ENCODE results near the gene TMEM26. TPM values are rescaled to one million over a fixed set of nuclear protein-coding genes. Genes with fewer than 3 reads are reported as not detected.

Gene TMEM26
- total RNA-seq: under 1 TPM; 0.24 to 0.85 TPM
- long read RNA-seq: 0 reads

DNA sequence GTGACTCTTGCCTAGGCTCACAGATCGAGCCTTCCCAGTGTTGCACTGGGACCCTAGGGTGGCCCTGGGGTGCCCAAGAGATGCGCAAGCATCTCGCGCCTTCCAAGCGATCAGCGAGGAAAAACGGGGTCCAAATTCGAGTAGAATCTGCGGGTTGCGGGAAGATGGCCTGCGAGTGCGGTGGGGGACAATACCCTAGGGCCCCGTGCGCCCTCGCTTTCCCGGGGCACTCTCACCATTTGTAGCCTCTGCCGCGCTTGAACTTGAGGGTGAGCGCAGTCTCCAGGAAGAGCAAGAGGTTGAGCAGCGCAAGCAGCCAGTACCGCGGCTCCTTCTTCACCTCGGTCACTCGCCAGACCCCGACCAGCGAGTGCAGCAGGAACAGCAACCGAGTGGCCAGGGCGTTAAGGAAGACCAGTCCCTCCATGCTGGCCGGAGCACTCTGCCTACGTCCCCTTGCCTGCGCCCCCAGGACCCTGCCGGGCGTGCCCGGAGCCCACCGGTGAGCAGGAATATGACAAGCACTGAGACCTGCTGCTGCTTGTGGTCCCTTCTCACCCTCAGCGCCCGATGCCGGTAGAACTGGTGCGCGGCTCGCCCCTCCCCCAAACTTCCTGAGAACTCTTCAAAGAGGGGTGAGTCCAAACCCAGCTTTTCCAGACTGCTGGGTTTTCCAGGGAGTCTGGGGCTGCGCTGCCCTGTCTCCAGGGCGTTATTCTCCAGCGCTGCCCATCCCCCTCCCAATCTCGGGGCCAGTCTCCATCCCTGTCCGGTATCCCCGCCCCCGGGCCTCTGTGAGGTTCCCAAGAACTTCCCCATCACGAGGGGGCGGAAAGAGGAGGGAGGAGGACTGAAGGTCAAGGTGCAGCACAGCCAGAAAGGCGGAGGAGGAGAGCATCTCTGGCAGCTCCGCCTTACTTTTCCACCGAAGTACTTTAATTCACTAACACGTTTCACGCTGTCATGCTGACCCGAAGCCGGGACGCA is at the start of gene TMEM26:
TMEM26 (minus strand) TSS at position 727 of the 987 bp plus-strand sequence; CDS start at position 427, 300 bp downstream.
- intact Hi-C loops (cut with DNase I): no loop called here
- peak; percentile 48 for DNase-seq

DNA sequence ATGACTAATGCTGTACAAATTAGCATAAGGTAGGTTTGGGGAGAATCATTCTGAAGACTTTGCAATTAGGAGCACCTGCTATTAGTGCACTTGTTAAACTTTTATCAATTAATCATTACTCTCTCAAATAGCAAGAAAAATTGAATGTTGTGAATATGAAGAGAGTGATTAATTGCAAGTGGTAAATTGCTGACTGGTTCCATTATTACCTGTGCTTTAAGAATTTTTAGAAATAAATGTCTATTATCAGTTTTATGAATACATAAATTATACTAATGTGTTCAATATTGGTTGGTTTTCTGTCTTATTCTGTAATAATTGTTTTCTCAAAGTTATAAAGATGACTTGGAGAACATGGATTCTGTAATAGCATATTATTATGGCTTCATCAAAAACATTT is 47.3 kb upstream of the TMEM26 start:
- intact Hi-C loops (cut with DNase I): no loop called here
- ATAC-seq (no peak), DNase-seq (no peak)

More for the DNA sequence above, at the start of gene TMEM26:
- peak; percentile 56 to 90 for ATAC-seq

DNA sequence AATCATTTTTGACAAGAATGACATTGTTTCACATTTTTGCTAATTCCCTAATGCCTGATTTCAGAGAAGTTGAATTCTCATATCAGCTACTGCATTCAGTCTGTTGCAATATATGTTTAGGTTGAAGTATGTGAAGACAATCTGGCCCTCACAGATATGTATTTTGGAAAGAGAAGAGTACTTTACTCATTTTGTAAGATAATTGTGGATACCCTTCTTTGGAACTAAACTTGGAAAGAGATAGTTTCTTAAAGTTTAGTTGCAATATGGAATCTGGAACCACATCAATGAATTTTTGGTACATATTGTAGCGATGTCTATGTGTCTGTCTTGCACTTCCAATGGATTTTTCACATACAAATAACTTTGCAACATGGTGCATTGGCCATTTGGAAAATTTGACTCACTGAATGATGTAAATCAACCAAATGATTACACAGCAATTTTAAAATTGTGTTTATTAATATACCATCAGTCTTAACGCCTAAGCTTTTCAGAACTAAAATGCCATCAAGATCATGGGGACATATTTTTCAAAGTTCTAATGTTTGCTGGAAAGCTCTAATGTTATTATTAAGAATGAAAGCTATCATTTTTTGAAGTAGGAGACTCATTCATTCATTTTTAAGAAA is 39.3 kb upstream of the TMEM26 start:
- intact Hi-C loops (cut with DNase I): no loop called here
- DNase-seq (no peak), ATAC-seq (no peak)

DNA sequence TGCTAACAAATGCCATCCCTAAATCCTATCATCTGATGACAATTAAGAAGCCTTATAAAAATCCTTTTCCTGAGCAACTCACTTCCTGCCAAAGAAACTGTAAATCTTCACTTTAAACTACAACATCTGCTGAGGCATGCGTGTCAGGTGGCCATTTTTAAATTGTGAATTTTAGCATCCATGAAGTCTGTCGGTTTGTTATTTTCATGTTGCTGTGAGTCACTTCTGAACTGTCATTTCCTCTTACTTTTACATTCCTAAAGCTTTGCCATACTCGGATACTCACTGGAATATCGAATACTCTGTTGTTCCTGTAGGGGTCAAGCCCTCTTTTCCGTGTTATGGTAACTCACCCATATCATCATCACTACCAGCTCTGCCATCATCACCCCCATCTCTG is 34.3 kb upstream of the TMEM26 start:
- ATAC-seq: no peak
- no peak for DNase-seq
- intact Hi-C loops (cut with DNase I): no loop called here

DNA sequence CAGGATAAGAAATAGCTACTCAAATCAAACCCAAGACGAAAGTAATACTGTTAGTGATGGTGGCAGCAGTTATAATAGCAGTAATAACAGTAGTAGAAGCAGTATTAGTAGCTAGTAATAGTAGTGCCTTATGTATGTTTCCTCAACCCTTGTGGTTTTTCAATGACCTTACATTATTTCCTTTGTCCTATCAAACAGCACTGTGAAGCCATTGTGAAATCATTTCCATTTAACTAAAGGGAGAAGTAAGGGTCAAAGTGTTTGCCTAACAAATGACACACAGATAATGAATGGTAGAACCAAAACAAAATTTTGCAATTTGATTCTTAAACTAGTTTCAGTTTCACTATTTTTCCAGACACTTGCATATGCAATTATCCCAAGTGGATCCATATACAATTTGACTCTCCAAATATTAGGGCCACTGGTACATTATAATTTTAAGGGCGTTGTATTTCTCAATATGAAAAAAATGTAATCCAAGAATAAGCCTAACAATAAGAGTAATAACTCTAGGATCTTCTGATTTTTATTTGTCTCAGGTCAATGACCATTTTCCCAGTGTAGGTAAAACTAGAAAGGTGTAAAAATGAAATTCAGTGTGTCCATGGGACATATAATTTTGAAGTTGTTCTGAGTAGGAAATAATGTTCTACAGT is 33.7 kb upstream of the TMEM26 start:
- intact Hi-C loops (cut with DNase I): no loop called here
- DNase-seq: no peak
- no peak for ATAC-seq

DNA sequence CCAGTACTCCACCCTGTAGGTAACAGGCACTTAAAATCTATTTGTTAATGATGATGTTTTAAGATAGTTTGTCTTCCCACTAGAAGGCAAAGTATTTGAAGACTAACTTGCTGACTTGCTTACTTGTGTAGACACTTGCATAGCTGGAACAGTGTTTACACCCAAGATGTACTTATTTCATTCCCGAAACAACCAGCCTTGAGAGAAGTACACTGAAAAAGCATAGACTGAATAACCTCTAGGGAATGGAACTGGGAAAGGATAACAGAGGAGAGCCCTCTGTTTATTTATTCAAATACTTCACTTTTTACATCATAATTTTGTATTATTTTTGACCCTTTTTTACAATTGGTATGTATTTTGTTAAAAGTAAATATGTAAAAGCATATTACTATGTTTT is 33.1 kb upstream of the TMEM26 start:
- ATAC-seq (no peak), DNase-seq (no peak)
- intact Hi-C loops (cut with DNase I): no loop called here

DNA sequence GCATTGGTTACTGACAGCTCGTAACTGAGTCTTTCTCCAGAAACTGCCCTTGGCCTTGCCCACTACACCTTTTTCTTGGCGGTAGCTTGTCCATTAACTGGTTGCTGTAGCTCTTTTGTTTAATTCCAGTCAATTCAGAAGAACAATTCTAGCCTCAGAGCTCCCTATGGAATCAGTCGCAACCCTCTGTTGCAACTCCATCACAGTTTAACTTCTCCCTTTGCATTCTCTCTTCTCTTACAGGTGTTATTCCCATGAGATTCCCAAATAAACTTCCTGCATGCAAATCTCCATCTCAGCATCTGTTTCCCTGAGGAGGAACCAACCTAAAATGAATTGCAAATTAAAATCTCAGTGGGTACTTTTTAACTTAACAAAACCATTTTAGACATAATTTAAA is 28.4 kb upstream of the TMEM26 start:
- DNase-seq (no peak), ATAC-seq (no peak)
- intact Hi-C loops (cut with DNase I): no loop called here

DNA sequence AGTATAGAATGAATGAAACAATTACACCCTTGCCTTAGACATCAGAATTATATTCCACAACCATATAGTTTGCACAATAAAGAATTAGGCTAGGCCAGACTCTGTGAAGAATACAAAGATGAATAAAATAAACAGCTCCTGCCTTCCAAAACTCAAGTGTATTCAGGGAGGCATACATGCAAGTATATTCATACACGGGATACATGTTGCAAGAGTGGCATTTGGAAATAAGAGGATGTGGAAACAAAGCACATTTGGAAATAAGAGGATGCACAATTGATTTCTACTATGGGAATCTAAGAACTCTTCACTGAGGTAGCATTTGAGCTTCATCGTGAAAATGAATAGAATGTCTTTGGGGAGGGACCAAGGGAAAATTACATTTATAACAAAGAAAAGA is 27.0 kb upstream of the TMEM26 start:
- intact Hi-C loops (cut with DNase I): no loop called here
- DNase-seq (no peak), ATAC-seq (no peak)

DNA sequence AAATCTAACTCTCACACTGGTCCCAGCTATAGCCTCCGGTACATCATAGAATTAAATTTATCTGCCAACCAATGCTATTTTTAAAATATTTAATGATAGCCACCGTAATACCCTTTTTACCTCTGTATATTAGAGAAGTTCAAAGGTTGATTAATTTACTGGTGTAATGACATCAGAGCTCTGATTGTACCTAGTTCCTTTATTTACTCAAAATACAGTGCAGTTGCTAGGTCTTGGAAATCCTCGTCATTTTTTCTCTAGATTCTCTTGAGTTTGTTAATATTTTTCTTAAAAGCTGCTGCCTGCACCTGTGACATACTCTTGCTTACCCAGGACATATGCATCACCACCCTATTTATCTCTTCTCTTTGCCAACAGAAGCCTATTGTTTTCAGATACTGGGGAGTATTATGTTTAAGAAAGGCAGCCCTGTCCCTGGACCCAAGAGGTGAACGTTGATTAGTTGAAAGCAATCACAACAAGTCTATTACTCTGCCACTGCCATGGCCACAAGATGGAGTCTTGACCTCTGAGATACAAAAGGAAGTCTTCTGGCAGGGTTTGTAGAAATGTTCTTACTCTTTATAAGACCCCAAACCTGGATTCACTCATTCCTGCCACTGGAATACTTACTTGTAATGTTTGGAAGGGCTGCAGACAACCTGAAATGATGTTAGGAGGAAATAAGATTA is 25.6 kb upstream of the TMEM26 start:
- intact Hi-C loops (cut with DNase I): no loop called here
- DNase-seq (no peak), ATAC-seq (no peak)

DNA sequence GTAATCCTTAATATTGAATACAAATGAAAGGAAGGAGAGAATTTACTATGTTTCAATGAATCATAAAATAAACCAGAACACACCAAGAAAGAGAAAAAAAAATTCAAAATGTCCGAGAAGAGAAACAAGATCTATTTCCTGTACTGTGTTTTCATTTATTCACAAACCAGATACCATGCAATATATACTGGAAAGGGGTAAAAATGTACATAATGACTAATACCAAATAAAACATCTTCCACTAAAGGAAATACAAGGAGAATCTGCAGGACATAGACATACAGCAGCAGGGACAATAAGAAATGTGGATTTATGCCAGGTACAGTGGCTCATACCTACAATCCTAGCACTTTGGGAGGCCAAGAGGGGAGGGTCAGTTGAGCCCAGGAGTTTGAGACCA is 24.3 kb upstream of the TMEM26 start:
- intact Hi-C loops (cut with DNase I): no loop called here
- DNase-seq (no peak), ATAC-seq (no peak)

DNA sequence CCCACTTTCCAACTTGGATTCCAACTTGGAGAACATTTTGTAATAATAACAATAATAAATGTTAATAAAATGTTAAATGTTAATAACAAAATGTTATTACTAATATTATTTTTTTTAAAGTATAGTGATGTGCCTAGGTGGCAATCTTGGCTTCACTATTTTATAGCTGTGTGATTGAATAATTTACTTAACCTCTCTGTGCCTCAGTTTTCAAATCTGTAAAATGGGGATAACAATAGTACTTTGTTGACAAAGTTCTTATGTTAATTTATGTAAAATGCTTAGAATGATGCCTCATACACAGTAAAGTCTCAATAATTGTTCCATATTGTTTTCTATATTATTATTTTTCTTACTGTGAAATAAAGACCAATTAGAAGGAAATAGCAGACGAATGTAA is 23.3 kb upstream of the TMEM26 start:
- intact Hi-C loops (cut with DNase I): no loop called here
- ATAC-seq (no peak), DNase-seq (no peak)

DNA sequence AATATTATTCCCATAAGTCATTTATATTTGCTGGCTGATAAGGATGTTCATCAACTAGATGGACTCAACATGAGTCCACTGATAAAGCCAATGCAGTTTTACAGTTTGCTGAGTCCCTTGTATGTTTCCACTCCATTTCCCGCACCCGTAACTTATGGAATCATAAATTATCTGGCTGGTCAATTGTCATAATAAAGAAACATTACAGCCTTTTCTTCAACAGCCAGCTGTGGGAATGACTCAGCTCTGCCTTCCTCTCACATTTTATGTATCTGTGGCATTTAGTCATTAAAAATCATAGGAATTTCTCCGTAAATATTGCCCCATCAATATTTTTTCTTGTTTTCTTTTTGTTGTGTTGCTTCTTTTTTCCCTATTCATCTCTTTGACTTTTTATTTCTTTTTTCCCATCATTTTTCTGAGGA is 22.3 kb upstream of the TMEM26 start:
- intact Hi-C loops (cut with DNase I): no loop called here
- ATAC-seq (no peak), DNase-seq (no peak)

DNA sequence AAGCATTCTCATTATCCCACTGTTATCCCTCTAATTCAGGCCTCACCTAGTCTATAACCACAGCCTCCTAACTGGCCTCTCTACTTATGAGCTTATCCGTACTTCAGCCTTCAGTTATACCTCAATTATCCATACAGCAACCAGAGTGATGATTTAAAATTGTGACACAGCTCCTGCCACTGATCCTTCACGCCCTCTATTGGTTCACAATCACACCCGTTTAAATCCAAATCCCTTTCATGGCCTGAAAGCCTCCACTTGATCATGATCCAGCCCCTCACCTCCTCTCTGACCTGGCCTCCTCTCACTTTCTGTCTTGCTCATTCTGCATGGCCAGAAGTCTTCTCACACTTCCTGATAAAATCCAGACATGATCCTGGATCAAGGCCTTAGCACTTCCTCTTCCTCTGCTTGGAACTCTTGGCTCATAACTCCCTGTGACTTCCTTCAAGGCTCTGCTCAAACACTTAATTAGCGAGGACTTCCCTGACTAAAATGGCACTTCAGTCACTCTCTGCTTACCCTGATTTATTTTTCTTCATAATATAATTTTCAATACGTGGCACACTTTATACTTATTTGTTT is 19.0 kb upstream of the TMEM26 start:
- intact Hi-C loops (cut with DNase I): no loop called here
- ATAC-seq (no peak), DNase-seq (no peak)

DNA sequence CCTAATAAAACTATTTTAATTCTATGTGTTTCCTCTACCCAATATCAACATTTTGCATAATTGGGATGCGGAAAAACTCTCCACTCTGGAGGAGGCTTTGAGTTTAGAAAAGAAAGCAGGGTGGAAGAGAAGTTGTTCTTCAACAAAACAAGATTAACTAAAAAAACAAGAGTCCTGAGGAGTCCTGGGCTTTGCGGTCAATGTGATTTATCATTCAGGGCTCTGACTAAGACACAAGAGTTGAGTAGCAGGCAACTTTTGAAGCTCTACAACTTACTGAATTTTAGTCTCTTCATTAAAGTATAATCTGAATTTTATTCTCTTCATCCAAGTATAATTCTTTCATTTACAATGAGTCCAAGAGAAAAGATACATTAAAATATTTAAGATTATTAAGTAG is 18.3 kb upstream of the TMEM26 start:
- ATAC-seq: no peak
- intact Hi-C loops (cut with DNase I): no loop called here

DNA sequence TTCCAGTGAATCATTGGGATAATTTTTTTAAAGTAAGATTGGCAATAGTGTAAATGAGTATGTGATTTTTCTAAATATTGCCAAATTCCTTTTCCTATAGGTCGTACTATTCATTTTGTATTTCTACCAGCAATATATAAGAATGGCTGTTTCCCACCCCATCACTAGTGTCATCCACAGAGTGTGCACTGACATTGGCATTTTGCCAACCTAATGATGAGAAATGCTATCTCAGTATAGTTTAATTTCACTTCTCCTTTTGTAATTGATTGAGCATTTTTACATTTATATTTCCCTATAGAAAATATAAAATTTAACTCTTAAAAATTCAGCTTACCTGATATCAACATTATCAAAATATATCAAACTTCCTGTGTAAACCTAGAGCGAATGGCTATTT is 17.6 kb upstream of the TMEM26 start:
- intact Hi-C loops (cut with DNase I): no loop called here
- DNase-seq: no peak
- no peak for ATAC-seq

More for the DNA sequence above, 18.3 kb upstream of the TMEM26 start:
- DNase-seq: no peak

DNA sequence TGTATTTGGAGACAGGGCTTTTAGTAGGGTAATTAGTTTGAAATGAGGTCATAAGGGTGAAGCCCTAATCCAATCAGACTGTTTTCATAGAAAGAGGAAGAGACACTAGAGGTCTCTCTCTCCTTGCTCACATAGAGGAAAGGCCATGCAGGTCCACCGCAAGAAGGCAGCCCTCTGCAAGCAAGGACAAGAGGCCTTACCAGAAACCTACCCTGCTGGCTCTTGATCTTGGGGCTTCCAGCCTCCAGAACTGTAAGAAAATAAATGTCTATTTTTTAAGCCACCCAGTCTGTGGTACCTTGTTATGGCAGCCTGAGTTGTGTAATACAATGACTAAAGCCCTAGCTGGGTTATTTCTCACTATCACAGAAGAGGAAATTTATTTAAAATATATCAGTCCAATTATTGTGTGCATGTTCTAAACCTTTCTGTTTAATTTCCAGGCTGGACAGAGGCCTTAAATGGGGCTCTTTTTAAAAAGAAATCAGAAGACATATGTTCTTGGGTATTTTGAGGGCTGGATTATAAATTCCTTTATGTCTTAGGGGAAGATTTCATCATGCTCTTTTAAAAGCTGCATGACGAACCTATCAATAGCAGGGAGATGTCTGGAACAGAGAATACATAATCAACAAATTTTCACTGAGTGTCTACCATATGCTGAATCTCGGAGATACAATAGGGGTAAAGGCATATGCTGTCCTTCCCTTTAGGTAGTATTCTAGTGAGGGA is 12.9 kb upstream of the TMEM26 start:
- intact Hi-C loops (cut with DNase I): no loop called here
- ATAC-seq: no peak
- no peak for DNase-seq

DNA sequence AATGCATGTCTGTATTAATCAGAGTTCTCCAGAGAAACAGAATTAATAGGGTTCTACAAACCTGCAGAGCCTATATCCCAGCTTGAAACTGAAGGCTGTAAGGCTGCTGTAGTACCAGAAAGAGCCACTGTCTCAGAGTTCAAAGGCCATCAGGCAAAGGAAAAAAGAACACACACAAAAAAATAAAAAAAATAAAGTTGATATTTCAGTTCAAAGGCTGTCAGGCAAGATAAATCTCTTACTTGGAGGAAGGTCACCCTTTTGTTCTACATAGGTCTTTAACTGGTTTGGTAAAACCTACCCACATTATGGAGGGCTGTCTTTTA is 12.0 kb upstream of the TMEM26 start:
- intact Hi-C loops (cut with DNase I): no loop called here
- no peak for DNase-seq
- no peak for ATAC-seq

DNA sequence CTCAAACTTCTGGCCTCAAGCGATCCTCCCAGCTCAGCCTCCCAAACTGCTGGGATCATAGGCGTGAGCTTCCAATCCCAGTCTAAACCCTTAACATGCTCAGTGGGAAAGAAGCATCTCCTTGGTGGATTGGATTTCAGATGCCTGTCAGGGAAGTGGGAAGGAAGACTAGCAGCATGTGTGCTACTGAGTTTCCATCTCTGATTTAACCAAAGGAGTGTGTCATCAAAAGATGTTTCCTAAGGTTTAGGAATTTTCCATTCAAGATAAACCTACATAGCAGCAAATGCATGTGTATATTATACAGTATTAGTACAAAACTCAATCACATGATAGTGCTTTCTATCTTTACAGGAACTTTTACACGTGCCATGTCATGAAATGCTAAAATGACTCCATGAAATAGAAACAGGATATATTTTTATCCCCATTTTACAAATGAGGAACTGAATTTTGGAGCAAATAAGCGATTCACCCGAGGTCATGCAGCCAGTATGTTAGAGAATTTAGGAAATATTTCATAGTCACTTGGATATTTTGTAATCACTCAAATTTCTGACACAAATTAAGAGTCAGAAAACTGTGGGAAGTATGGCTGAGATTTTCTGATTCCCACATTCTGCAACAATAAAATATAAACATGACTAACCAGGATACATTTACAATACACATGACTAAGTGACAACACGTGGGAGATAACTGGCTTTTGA is 11.4 kb upstream of the TMEM26 start:
- ATAC-seq (no peak), DNase-seq (no peak)
- intact Hi-C loops (cut with DNase I): no loop called here

Measured in left cardiac atrium (tissue), 4 donors.